IgD-negative memory B cell (primary cell): ENCODE results near the gene PRELID2. TPM values are rescaled to one million over a fixed set of nuclear protein-coding genes. Genes with fewer than 3 reads are reported as not detected.
A peak's percentile ranks its signal among the peaks of the same experiment; 100 is the strongest.

Experiments used
- H3K27ac Mint-ChIP-seq, 3 donors: one replicate each; pipeline ENCODE4 v1.8.0; 2020 to 2022; ENCODE audit warnings: mild to moderate bottlenecking in 3 of 3, mixed read lengths in 3 of 3, moderate library complexity in 1 of 3
- H3K27me3 Mint-ChIP-seq: one replicate; pipeline ENCODE4 v1.8.0; 2021; ENCODE audit warnings: mixed read lengths
- H3K36me3 Mint-ChIP-seq: one replicate; pipeline ENCODE4 v1.8.0; 2020; ENCODE audit warnings: mild to moderate bottlenecking, mixed read lengths
- H3K4me1 Mint-ChIP-seq, 3 donors: one replicate each; pipeline ENCODE4 v1.8.0; 2020 to 2022; ENCODE audit warnings: mixed read lengths in 3 of 3, mild to moderate bottlenecking in 1 of 3
- H3K4me3 Mint-ChIP-seq, 4 donors: one replicate each; pipeline ENCODE4 v1.8.0; 2020 to 2022; ENCODE audit warnings: mild to moderate bottlenecking in 4 of 4, mixed read lengths in 4 of 4, moderate library complexity in 3 of 4
- H3K9me3 Mint-ChIP-seq, 3 donors: one replicate each; pipeline ENCODE4 v1.8.0; 2020 to 2021; ENCODE audit warnings: mixed read lengths in 3 of 3, mild to moderate bottlenecking in 1 of 3
- polyA plus RNA-seq: library from polyadenylated mRNA; unstranded; fragments of 300-500 nt; fragmentation: Illumina TruSeq; gene quantifications from one replicate; pipeline ENCODE4 v1.2.3, GENCODE V29; 2021

Gene PRELID2
- polyA plus RNA-seq, 1 donor from 2014 or later = 3.3 TPM

DNA sequence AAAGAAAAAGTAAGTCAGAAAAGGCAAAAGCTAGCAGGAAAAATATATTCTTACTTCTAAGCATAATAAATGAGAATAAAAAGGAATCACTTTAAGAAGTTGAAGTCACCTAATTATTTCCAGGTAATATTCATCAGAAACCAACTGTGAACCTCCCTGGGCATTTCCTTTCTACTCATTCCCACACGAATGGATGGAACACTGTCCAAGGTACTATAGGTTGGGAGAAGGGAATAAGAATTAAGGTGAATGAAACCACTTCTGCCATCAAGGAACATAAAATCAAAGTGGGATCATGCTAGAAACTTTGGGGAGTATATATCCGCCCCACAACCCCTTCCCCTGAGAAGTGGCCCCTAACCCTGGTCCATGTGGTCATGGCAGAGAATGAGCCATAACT, 41.6 kb downstream of the PRELID2 start:
- peaks cover 5% of the 10 kb centered on the region for H3K36me3 Mint-ChIP-seq
- no peak overlapping the region for H3K4me3 Mint-ChIP-seq
- no peak overlapping the region for H3K27ac Mint-ChIP-seq
- peaks cover 0 to 9% (median 2%) of the 10 kb centered on the region in 3 donors for H3K9me3 Mint-ChIP-seq
- H3K27me3 Mint-ChIP-seq = no peaks in the 10 kb centered on the region
- no peaks in the 10 kb centered on the region for H3K4me1 Mint-ChIP-seq

DNA sequence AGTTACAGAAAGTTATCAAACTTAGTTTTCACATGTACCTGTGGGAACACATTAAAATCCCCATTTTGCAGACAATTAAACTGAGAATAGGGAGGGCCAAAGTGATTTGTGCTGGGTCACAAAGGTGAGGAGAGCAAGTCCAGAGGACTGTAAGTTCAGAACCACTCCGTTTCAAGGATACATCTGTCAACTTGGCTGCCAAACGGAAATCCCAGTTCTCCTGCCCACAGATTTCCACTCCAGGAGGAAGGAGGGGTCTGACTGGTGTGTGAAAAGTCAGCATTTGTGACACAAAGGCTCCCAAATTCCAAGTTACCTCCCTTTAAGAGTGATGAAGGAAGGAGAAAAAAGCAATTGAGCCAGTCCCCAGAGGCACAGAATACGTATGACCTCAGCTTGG, 42.3 kb downstream of the PRELID2 start:
- no peaks in the 10 kb centered on the region for H3K27me3 Mint-ChIP-seq
- H3K4me1 Mint-ChIP-seq = no peaks in the 10 kb centered on the region
- no peak overlapping the region for H3K4me3 Mint-ChIP-seq
- no peak overlapping the region for H3K27ac Mint-ChIP-seq
- peaks cover 3% of the 10 kb centered on the region for H3K36me3 Mint-ChIP-seq
- H3K9me3 Mint-ChIP-seq = peaks cover 0 to 6% (median 2%) of the 10 kb centered on the region in 3 donors

GRCh38 chr5:145791866-145792265, 43.3 kb downstream of the PRELID2 start:
- Mint-ChIP-seq H3K4me1 (no peaks in the 10 kb centered on the region), H3K27ac (no peak overlapping the region), H3K36me3 (peaks cover 2% of the 10 kb centered on the region), H3K9me3 (peaks cover 0 to 2% (median 0%) of the 10 kb centered on the region in 3 donors), H3K27me3 (no peaks in the 10 kb centered on the region), H3K4me3 (no peak overlapping the region)

DNA sequence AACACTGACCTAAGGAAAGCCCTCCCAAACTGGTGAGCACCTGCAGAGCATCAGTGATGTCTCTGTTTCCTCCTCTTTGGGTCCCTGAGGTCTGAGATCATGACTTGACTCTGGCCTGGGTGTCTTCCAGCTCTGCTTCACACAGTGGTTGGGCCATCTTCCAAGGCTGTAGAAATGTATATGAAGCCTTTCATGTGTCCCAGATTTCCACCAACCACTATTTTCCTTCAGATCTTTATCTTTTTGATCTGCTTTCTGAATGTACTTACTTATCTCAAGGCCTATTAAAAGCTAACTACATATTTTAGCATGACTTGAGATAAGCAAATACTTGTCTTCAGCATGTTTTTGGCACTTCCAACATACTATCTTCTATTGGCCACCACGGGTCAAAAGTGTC, 47.1 kb downstream of the PRELID2 start:
- Mint-ChIP-seq H3K27ac (no peak overlapping the region), H3K27me3 (no peaks in the 10 kb centered on the region), H3K4me3 (no peak overlapping the region)

DNA sequence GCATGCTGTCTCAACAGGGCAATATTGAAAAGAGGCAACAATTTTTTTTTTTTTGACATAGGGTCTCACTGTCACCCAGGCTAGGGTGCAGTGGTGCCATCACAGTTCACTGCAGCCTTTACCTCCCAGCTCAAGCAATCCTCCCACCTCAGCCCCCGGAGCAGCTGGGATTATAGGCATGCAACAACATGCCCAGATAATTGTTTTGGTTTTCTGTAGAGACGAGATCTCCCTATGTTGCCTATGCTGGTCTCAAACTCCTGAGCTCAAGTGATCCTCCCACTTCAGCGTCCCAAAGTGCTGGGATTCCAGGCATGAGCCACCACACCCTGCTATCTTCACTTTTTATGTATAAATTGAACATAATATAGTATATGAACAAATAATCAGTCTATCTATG, 47.6 kb downstream of the PRELID2 start:
- no peak overlapping the region for H3K4me3 Mint-ChIP-seq
- no peak overlapping the region for H3K27ac Mint-ChIP-seq
- H3K27me3 Mint-ChIP-seq = no peaks in the 10 kb centered on the region
- H3K36me3 Mint-ChIP-seq = peaks cover 3% of the 10 kb centered on the region
- peaks cover 0 to 2% (median 1%) of the 10 kb centered on the region in 3 donors for H3K9me3 Mint-ChIP-seq
- no peaks in the 10 kb centered on the region for H3K4me1 Mint-ChIP-seq

More for the DNA sequence above, 47.1 kb downstream of the PRELID2 start:
- Mint-ChIP-seq H3K4me1 (no peaks in the 10 kb centered on the region), H3K9me3 (peaks cover 0 to 2% (median 1%) of the 10 kb centered on the region in 3 donors), H3K36me3 (peaks cover 3% of the 10 kb centered on the region)

DNA sequence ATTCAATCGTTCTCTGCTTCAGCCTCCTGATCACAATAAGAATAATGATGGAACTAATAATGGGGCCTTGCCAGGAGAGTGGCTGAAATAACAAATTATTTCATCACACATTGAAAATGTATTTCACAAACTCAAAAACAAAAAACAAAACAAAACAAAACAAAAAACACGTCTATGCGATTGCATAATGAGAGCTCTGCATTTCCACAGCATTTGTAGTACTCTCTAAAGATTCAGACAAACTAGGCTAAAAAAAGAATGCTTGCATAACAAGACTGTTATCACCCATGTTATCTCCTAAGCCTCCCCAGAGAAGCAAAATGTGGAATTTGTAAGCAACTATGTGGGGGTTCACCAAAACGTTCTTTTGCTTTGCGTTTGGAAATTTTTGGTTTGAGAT, 48.1 kb downstream of the PRELID2 start:
- H3K36me3 Mint-ChIP-seq = peaks cover 3% of the 10 kb centered on the region
- peaks cover 0 to 2% (median 1%) of the 10 kb centered on the region in 3 donors for H3K9me3 Mint-ChIP-seq
- no peak overlapping the region for H3K4me3 Mint-ChIP-seq
- no peaks in the 10 kb centered on the region for H3K27me3 Mint-ChIP-seq
- H3K27ac Mint-ChIP-seq = no peak overlapping the region
- H3K4me1 Mint-ChIP-seq = no peaks in the 10 kb centered on the region

- peaks cover 0 to 1% (median 0%) of the 10 kb centered on the region in 3 donors for H3K9me3 Mint-ChIP-seq
- H3K27me3 Mint-ChIP-seq = no peaks in the 10 kb centered on the region
- H3K36me3 Mint-ChIP-seq = no peaks in the 10 kb centered on the region
- H3K4me3 Mint-ChIP-seq = no peak overlapping the region
- H3K27ac Mint-ChIP-seq = no peak overlapping the region
- no peaks in the 10 kb centered on the region for H3K4me1 Mint-ChIP-seq
Measured at GRCh38 chr5:145780982-145781381, 54.2 kb downstream of the PRELID2 start.

- no peak overlapping the region for H3K4me3 Mint-ChIP-seq
- no peaks in the 10 kb centered on the region for H3K27me3 Mint-ChIP-seq
- H3K4me1 Mint-ChIP-seq = no peaks in the 10 kb centered on the region
- no peaks in the 10 kb centered on the region for H3K36me3 Mint-ChIP-seq
- no peak overlapping the region for H3K27ac Mint-ChIP-seq
- H3K9me3 Mint-ChIP-seq = peaks cover 0 to 1% (median 0%) of the 10 kb centered on the region in 3 donors
Measured at GRCh38 chr5:145778144-145778900, 56.8 kb downstream of the PRELID2 start.

DNA sequence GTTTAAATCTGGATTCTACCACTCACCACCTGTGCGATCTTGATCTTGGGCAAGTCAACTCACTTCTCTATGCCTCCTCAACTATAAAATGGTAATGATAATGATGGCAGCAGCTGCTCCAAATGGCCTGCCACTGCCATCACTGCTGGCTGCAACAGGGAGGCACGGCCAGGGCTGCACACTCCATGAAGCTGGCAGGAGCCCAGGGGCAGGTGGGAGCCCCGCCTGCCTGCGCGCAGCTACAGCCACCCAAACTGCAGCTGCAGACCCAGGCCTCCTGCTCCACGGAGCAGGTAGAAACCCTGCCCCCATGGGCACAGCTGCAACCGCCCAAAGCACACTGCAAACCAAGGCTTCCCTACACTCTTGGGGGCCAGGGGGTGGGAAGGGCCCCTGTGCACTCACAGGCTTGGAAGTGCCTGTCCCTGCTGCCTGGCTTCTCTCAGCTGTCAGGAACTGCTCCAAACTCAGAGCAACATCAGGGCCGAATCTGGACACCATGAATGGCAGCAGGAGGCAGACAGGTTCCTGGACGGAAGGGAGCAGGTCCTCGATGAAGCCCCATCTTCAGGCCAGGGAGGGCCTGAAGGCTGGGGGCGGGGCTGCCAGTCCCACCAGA, 57.6 kb downstream of the PRELID2 start:
- Mint-ChIP-seq H3K4me3 (no peak overlapping the region), H3K27me3 (no peaks in the 10 kb centered on the region), H3K27ac (no peak overlapping the region), H3K9me3 (no peaks in the 10 kb centered on the region), H3K36me3 (no peaks in the 10 kb centered on the region), H3K4me1 (no peaks in the 10 kb centered on the region)

- Mint-ChIP-seq H3K27ac (no peak overlapping the region), H3K4me1 (no peaks in the 10 kb centered on the region), H3K4me3 (no peak overlapping the region), H3K27me3 (no peaks in the 10 kb centered on the region), H3K36me3 (no peaks in the 10 kb centered on the region), H3K9me3 (no peaks in the 10 kb centered on the region)
Measured at GRCh38 chr5:145776886-145777285, 58.3 kb downstream of the PRELID2 start.

- Mint-ChIP-seq H3K4me3 (no peak overlapping the region), H3K4me1 (no peaks in the 10 kb centered on the region), H3K27ac (no peak overlapping the region), H3K27me3 (no peaks in the 10 kb centered on the region), H3K36me3 (no peaks in the 10 kb centered on the region), H3K9me3 (peaks cover 0 to 4% (median 2%) of the 10 kb centered on the region in 3 donors)
Measured at GRCh38 chr5:145775893-145776444, 59.2 kb downstream of the PRELID2 start.

- Mint-ChIP-seq H3K9me3 (peaks cover 0 to 4% (median 2%) of the 10 kb centered on the region in 3 donors), H3K4me3 (no peak overlapping the region), H3K36me3 (no peaks in the 10 kb centered on the region), H3K27me3 (no peaks in the 10 kb centered on the region), H3K4me1 (no peaks in the 10 kb centered on the region), H3K27ac (no peak overlapping the region)
Measured at GRCh38 chr5:145775411-145775810, 59.7 kb downstream of the PRELID2 start.

GRCh38 chr5:145774442-145774841, 60.7 kb downstream of the PRELID2 start:
- peaks cover 0 to 4% (median 2%) of the 10 kb centered on the region in 3 donors for H3K9me3 Mint-ChIP-seq
- no peaks in the 10 kb centered on the region for H3K36me3 Mint-ChIP-seq
- H3K4me3 Mint-ChIP-seq = no peak overlapping the region
- peak overlapping the region in 1 of 3 donors; percentile 30 for H3K27ac Mint-ChIP-seq
- H3K27me3 Mint-ChIP-seq = no peaks in the 10 kb centered on the region
- H3K4me1 Mint-ChIP-seq = no peaks in the 10 kb centered on the region

- Mint-ChIP-seq H3K4me1 (no peaks in the 10 kb centered on the region), H3K36me3 (no peaks in the 10 kb centered on the region), H3K4me3 (no peak overlapping the region), H3K9me3 (peaks cover 0 to 4% (median 2%) of the 10 kb centered on the region in 3 donors), H3K27ac (no peak overlapping the region), H3K27me3 (no peaks in the 10 kb centered on the region)
Measured at GRCh38 chr5:145772466-145772865, 62.7 kb downstream of the PRELID2 start.

- no peak overlapping the region for H3K4me3 Mint-ChIP-seq
- no peaks in the 10 kb centered on the region for H3K36me3 Mint-ChIP-seq
- H3K27ac Mint-ChIP-seq = no peak overlapping the region
Measured at GRCh38 chr5:145768863-145769262, 66.3 kb downstream of the PRELID2 start.

More at GRCh38 chr5:145768863-145769262, 66.3 kb downstream of the PRELID2 start:
- Mint-ChIP-seq H3K9me3 (peaks cover 0 to 4% (median 2%) of the 10 kb centered on the region in 3 donors), H3K4me1 (no peaks in the 10 kb centered on the region), H3K27me3 (no peaks in the 10 kb centered on the region)
